Astrocyte of the cerebellum (primary cell): ENCODE measurements around the gene ERAS.

Source experiments
- DNase-seq: peaks from one replicate; pipeline ENCODE4 v3.0.0-alpha.2; 2011; ENCODE audit warnings: low read depth
- H3K4me3 ChIP-seq: 2 replicates; pipeline ENCODE4 v1.5.1; 2011; ENCODE audit warnings: mild to moderate bottlenecking, low read depth, low read length, moderate library complexity
- in situ Hi-C: cut with HindIII; loops from 2 replicates; pipeline ENCODE4 v1.10.0; 2017; ENCODE audit warnings: low sequenced_read_pairs
- TF ChIP-seq, protein P1 (sequence below): IDR thresholded peaks from 2 replicates; pipeline ENCODE4 v1.5.1; 2012; ENCODE audit warnings: low read length, low read depth, moderate library complexity, mild to moderate bottlenecking; ENCODE audit errors: missing control alignments

Gene ERAS

DNA sequence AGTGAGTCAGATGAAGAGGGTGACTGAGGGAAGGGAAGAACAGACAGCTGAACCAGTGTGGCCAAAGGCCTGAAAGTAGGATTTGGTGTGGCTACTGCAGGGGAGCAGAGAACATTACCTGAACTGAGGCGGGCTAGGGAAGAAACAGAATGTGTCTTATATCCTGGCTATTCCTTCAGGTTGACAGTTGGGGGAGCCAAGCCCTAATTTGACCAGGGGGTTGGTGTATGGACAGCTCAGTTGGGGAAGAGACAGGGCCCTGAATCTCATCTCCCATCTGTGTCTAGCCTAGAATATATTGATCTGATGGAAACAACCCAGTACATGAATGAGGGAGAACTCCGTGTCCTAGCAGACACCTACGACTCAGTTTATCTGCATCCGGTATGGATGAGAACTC is 20.2 kb upstream of the ERAS start:
- in situ Hi-C loops, result no loop called here
- no peak for DNase-seq
- TF ChIP-seq, protein P1, sequence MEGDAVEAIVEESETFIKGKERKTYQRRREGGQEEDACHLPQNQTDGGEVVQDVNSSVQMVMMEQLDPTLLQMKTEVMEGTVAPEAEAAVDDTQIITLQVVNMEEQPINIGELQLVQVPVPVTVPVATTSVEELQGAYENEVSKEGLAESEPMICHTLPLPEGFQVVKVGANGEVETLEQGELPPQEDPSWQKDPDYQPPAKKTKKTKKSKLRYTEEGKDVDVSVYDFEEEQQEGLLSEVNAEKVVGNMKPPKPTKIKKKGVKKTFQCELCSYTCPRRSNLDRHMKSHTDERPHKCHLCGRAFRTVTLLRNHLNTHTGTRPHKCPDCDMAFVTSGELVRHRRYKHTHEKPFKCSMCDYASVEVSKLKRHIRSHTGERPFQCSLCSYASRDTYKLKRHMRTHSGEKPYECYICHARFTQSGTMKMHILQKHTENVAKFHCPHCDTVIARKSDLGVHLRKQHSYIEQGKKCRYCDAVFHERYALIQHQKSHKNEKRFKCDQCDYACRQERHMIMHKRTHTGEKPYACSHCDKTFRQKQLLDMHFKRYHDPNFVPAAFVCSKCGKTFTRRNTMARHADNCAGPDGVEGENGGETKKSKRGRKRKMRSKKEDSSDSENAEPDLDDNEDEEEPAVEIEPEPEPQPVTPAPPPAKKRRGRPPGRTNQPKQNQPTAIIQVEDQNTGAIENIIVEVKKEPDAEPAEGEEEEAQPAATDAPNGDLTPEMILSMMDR, result no peak
- H3K4me3 ChIP-seq, result no peak overlapping the region

DNA sequence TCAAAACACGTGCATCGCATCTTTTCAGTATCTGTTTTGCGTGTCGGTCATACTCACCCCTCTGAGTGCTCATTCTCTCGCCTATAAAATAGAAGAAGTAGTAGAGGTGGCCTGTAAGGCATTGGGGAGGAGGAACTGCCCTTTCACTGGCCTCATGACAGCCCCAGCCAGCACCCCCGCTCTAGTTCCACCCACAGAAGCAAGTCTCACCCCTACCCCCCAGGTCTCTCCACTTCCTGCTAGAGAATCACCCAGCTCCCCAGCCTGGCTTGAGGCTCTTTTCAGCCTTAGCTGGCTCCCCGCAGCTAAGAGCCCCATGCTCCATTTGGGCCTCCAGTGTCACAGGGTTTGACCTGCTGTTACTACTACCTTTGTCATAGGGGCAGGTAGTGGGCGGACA is 12.7 kb upstream of the ERAS start:
- H3K4me3 ChIP-seq, result no peak overlapping the region
- in situ Hi-C loops, result no loop called here
- no peak for DNase-seq
- TF ChIP-seq, protein P1, result no peak

DNA sequence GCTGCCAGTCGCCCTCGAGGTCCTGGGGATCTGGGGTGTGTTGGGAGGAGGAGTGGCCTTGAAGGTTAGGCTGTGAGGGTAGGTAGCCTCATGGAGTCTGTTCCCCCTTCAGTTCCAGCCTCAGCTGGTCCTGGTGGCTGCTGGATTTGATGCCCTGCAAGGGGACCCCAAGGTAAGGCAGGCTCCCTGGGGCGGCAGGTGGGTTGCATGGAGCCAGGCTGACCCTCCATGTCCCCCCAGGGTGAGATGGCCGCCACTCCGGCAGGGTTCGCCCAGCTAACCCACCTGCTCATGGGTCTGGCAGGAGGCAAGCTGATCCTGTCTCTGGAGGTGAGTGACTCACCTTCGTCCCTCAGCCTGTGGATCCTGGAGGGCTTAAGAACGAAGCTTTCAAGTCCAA is 11.6 kb upstream of the ERAS start:
- in situ Hi-C loops, result no loop called here
- TF ChIP-seq, protein P1, result no peak
- no peak overlapping the region for H3K4me3 ChIP-seq
- no peak for DNase-seq

DNA sequence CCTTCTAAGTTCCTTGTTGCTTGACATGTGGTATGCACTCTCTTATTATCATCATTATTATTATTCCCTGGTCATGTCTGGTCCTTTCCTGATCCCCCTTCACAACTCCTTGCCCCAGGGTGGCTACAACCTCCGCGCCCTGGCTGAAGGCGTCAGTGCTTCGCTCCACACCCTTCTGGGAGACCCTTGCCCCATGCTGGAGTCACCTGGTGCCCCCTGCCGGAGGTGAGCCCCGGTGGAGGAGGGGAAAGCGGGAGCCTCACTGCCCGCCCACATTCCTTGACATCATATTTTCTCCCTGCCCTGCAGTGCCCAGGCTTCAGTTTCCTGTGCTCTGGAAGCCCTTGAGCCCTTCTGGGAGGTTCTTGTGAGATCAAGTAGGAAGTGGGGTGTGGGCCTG is 11.0 kb upstream of the ERAS start:
- in situ Hi-C loops, result no loop called here
- TF ChIP-seq, protein P1, result no peak
- no peak for DNase-seq
- H3K4me3 ChIP-seq, result no peak overlapping the region

DNA sequence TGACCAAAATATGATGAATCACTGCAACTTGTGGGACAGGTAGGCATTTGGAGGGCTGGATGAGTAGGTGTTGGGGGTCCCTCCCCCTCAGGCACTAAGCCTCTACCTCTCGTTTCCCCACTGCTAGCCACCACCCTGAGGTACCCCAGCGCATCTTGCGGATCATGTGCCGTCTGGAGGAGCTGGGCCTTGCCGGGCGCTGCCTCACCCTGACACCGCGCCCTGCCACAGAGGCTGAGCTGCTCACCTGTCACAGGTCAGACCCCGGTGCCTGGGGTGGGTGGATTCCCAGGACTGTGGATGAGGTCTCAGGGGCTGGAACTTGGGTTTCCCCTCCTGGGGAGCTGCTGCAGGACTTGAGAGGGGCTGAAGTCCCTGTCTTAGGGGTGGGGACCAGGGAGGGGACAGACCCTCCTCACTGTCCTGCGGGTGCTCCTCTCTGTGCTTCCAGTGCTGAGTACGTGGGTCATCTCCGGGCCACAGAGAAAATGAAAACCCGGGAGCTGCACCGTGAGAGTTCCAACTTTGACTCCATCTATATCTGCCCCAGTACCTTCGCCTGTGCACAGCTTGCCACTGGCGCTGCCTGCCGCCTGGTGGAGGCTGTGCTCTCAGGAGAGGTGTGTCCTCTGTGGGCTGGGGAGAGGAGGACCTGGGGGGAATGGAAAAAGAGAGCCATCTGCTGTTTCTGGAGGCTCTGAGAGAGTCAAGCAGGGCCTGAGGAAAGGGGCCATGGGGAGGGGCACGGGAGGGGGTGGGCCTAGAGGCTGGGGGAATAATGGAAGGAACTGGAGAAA is 10.1 kb upstream of the ERAS start:
- DNase-seq, result no peak
- in situ Hi-C loops, result no loop called here
- TF ChIP-seq, protein P1, result no peak
- no peak overlapping the region for H3K4me3 ChIP-seq

DNA sequence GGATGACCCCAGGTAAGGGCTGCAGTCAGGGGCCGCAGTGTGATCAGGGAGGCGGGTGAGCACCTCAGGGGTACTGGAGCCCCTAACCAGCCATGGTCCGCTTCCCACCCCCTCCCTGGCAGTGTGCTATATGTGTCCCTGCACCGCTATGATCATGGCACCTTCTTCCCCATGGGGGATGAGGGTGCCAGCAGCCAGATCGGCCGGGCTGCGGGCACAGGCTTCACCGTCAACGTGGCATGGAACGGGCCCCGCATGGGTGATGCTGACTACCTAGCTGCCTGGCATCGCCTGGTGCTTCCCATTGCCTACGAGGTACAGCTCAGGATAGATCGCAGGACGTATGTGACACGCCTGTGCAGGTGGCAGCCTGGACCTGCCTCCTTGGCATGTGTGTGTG is 8.2 kb upstream of the ERAS start:
- TF ChIP-seq, protein P1, result no peak
- DNase-seq, result no peak
- no peak overlapping the region for H3K4me3 ChIP-seq
- in situ Hi-C loops, result no loop called here
